ENCODE data around the gene CD40LG.

GRCh38 chrX:136674270-136674985 is 26.5 kb downstream of the CD40LG start:
- no peak for TF ChIP-seq CTCF (IDR thresholded peaks at IDR 0.05)
- no peak for TF ChIP-seq POLR2A (IDR thresholded peaks at IDR 0.05)

Measured in lower leg skin (tissue), 3 donors.